HG03342 (cell line): Measurements from ENCODE around the gene POLR2L.

Experiments used
- ATAC-seq: cut with Tn5 transposase; IDR thresholded peaks from one replicate; pipeline ENCODE4 v1.9.1; 2021; ENCODE audit warnings: mild to moderate bottlenecking, moderate library complexity; ENCODE audit not compliant: unreplicated experiment

Gene POLR2L

GRCh38 chr11:855796-856195, 13.5 kb upstream of the POLR2L start:
- no peak for ATAC-seq

- no peak for ATAC-seq
Observed at GRCh38 chr11:855330-855674, 13.0 kb upstream of the POLR2L start.

GRCh38 chr11:854601-855329, 12.4 kb upstream of the POLR2L start:
- no peak for ATAC-seq

GRCh38 chr11:853682-854448, 11.5 kb upstream of the POLR2L start:
- ATAC-seq: no peak

GRCh38 chr11:852762-853161, 10.4 kb upstream of the POLR2L start:
- ATAC-seq: no peak

GRCh38 chr11:850775-851763, 8.7 kb upstream of the POLR2L start:
- no peak for ATAC-seq

GRCh38 chr11:849951-850774, 7.8 kb upstream of the POLR2L start:
- no peak for ATAC-seq

GRCh38 chr11:849104-849824, 6.9 kb upstream of the POLR2L start:
- no peak for ATAC-seq

- ATAC-seq: no peak
Observed at GRCh38 chr11:848380-848931, 6.1 kb upstream of the POLR2L start.

- ATAC-seq: no peak
Observed at GRCh38 chr11:847876-848275, 5.5 kb upstream of the POLR2L start.

- no peak for ATAC-seq
Observed at GRCh38 chr11:846496-847098, 4.3 kb upstream of the POLR2L start.

- ATAC-seq: no peak
Observed at GRCh38 chr11:845872-846495, 3.7 kb upstream of the POLR2L start.

- no peak for ATAC-seq
Observed at GRCh38 chr11:844693-845644, 2.6 kb upstream of the POLR2L start.

- no peak for ATAC-seq
Observed at GRCh38 chr11:843818-844692, 1.7 kb upstream of the POLR2L start.

GRCh38 chr11:843086-843734, 881 bp upstream of the POLR2L start:
- no peak for ATAC-seq

- ATAC-seq: no peak
Observed at GRCh38 chr11:841981-842369, 354 bp downstream of the POLR2L start.
